GM12878 (cell line): ENCODE measurements around the gene PSMA2.

Source experiments
- CREB1 ChIP-seq: IDR thresholded peaks from 2 replicates; pipeline ENCODE4 v1.6.1; 2012; ENCODE audit warnings: low read depth, mild to moderate bottlenecking, inconsistent platforms
- IRF4 ChIP-seq: IDR thresholded peaks from 2 replicates; pipeline ENCODE4 v1.6.1; 2011; ENCODE audit warnings: low read depth, low read length
- POLR2AphosphoS5 ChIP-seq: IDR thresholded peaks from 2 replicates; pipeline ENCODE4 v1.6.1; 2011; ENCODE audit warnings: mild to moderate bottlenecking, low read length, inconsistent platforms
- RAD21 ChIP-seq: IDR thresholded peaks from 2 replicates; pipeline ENCODE4 v1.6.1; 2011; ENCODE audit warnings: mild to moderate bottlenecking, low read depth, low read length, moderate library complexity; ENCODE audit not compliant: insufficient read depth
- SIX5 ChIP-seq: IDR thresholded peaks from 2 replicates; pipeline ENCODE4 v1.6.1; 2011; ENCODE audit warnings: mild to moderate bottlenecking, low read depth, low read length, moderate library complexity; ENCODE audit not compliant: severe bottlenecking
- SMARCA5 ChIP-seq: fragments of 450-650 bp; IDR thresholded peaks from 2 replicates; pipeline ENCODE4 v1.6.1; 2017; ENCODE audit warnings: mild to moderate bottlenecking
- SMC3 ChIP-seq: IDR thresholded peaks from 2 replicates; pipeline ENCODE4 v1.6.1; 2011; ENCODE audit warnings: low read length, improper control_type of control experiment, borderline replicate concordance
- TF ChIP-seq, protein P1 (sequence below), 3 experiments: IDR thresholded peaks in 2 of 3; conservative IDR thresholded peaks in 1 of 3; 2 replicates each; pipeline ENCODE4 v1.5.1; 2011; ENCODE audit warnings: low read depth in 3 of 3, low read length in 3 of 3, mild to moderate bottlenecking in 3 of 3, control low read depth in 2 of 3, moderate library complexity in 2 of 3, inconsistent platforms in 1 of 3, mixed read lengths in 1 of 3; ENCODE audit not compliant: control insufficient read depth in 2 of 3, insufficient read depth in 1 of 3; ENCODE audit errors: extremely low read depth in 1 of 3

DNA sequence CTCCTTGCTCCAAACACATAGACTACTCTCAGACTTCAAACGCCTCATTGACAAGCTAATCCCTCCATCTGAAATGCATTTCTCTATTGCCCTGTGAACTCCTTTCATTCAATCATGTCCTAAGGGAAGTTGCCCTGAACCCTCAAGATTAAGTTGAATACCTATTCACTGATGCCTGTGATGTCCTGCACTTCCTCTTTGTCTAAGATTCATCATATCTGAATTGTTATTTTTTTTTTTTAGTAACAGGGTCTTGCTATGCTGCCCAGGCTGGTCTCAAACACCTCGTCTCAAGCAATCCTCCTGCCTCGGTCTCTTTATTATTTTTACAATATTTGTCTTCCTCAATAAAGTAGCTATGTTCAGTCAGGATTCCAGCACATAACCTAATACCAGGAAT is 3.2 kb downstream of the PSMA2 start:
- TF ChIP-seq, protein P1, sequence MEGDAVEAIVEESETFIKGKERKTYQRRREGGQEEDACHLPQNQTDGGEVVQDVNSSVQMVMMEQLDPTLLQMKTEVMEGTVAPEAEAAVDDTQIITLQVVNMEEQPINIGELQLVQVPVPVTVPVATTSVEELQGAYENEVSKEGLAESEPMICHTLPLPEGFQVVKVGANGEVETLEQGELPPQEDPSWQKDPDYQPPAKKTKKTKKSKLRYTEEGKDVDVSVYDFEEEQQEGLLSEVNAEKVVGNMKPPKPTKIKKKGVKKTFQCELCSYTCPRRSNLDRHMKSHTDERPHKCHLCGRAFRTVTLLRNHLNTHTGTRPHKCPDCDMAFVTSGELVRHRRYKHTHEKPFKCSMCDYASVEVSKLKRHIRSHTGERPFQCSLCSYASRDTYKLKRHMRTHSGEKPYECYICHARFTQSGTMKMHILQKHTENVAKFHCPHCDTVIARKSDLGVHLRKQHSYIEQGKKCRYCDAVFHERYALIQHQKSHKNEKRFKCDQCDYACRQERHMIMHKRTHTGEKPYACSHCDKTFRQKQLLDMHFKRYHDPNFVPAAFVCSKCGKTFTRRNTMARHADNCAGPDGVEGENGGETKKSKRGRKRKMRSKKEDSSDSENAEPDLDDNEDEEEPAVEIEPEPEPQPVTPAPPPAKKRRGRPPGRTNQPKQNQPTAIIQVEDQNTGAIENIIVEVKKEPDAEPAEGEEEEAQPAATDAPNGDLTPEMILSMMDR (IDR thresholded peaks at IDR 0.05 in 2 of 3, conservative IDR thresholded peaks at IDR 0.05 in 1 of 3; ENCODE audit: control insufficient read depth in 2 of 3, extremely low read depth in 1 of 3, insufficient read depth in 1 of 3, low read depth in 3 of 3, low read length in 3 of 3): no peak
- no peak for TF ChIP-seq CREB1
- no peak for TF ChIP-seq IRF4
- TF ChIP-seq SIX5: no peak
- no peak for TF ChIP-seq SMARCA5
- no peak for TF ChIP-seq POLR2AphosphoS5
- TF ChIP-seq SMC3: no peak
- TF ChIP-seq RAD21: no peak
